Fibroblast of pulmonary artery (primary cell): ENCODE measurements around the gene ZMAT5.

Source experiments
- DNase-seq: peaks from one replicate; pipeline ENCODE4 v3.0.0-alpha.2; 2010; ENCODE audit warnings: low read depth
- H3K4me3 ChIP-seq: replicated peaks from 2 replicates; pipeline ENCODE4 v1.5.1; 2011; ENCODE audit warnings: low read depth, mild to moderate bottlenecking, control low read depth, low read length, moderate library complexity
- TF ChIP-seq, protein P1 (sequence below): IDR thresholded peaks from 2 replicates; pipeline ENCODE4 v1.5.1; 2011; ENCODE audit warnings: mild to moderate bottlenecking, control low read depth, low read length, inconsistent platforms; ENCODE audit errors: missing control alignments

Gene ZMAT5

DNA sequence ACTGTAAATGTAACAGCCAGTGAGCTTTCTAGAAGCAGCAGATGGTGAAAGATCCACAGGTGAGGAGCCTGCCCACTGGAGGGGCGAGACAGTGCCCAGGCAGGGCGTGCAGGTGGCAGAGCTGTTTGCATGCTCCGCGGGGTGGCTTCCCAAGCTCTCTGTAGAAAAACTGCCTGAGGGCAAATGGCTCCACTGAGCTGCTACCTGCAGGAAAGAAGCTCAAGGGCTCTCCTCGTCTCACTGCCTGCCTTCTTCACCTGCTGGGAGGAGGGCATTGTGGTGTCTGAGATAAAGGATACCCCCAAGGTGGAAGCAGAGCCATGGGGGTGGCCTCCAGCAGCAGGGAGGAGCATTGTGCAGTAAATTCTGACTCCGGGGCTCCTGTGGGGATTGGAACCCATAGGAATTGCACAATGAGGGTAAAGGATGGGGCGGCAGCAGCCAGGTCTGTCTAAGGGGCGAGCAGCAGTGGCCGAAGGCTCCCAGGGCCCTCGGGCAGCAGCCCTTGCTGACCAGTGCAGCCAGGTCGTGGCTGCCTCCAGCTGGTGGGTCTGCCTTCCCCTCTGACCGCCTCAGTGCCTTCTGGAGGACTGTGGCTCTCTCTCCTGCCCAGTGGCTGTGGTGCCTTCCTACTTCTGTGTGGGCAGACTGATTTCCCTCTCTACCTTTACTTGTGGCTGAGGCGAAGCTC is 75.0 kb downstream of the ZMAT5 start:
- no peak for DNase-seq
- TF ChIP-seq, protein P1, sequence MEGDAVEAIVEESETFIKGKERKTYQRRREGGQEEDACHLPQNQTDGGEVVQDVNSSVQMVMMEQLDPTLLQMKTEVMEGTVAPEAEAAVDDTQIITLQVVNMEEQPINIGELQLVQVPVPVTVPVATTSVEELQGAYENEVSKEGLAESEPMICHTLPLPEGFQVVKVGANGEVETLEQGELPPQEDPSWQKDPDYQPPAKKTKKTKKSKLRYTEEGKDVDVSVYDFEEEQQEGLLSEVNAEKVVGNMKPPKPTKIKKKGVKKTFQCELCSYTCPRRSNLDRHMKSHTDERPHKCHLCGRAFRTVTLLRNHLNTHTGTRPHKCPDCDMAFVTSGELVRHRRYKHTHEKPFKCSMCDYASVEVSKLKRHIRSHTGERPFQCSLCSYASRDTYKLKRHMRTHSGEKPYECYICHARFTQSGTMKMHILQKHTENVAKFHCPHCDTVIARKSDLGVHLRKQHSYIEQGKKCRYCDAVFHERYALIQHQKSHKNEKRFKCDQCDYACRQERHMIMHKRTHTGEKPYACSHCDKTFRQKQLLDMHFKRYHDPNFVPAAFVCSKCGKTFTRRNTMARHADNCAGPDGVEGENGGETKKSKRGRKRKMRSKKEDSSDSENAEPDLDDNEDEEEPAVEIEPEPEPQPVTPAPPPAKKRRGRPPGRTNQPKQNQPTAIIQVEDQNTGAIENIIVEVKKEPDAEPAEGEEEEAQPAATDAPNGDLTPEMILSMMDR = no peak
- H3K4me3 ChIP-seq = no peak overlapping the region

DNA sequence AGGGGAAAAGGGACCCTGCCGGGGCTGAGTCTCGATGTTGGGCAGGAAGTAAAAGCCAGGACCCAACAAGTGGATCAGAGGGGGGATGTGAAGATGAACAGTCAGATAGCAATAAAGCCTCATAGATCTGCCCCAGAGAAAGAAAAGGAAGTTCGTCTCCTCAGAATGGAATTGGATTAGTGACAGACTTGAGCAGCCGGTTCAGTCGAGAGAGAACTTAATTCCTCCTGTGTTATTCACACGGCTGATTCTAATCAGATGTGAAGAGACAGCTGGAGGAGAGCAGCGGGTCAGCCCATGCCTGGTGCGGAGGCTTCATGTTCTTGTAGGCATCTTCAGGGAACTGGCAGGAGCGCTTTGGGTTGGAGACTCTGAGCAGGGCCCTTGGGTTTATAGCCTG is 76.3 kb downstream of the ZMAT5 start:
- TF ChIP-seq, protein P1 = no peak
- no peak overlapping the region for H3K4me3 ChIP-seq
- no peak for DNase-seq

DNA sequence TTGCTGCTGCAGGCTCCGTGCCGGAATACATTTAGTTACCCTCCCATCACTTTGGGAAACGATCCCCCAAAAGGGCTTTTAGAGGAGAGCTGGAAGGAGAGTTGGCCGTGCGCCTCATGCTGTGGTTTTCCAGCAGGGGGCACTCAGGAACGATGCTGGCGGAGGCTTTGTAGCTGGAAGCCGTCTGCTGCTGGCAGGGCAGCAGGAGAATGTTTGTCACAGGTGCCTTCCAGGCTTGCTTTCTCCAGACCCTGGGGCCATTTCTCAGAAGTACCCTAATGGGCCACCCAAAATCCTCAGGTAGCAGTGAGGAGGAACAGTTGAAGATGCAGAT is 77.0 kb downstream of the ZMAT5 start:
- TF ChIP-seq, protein P1 = peak; percentile 92
- DNase-seq = peak; percentile 63
- no peak overlapping the region for H3K4me3 ChIP-seq

DNA sequence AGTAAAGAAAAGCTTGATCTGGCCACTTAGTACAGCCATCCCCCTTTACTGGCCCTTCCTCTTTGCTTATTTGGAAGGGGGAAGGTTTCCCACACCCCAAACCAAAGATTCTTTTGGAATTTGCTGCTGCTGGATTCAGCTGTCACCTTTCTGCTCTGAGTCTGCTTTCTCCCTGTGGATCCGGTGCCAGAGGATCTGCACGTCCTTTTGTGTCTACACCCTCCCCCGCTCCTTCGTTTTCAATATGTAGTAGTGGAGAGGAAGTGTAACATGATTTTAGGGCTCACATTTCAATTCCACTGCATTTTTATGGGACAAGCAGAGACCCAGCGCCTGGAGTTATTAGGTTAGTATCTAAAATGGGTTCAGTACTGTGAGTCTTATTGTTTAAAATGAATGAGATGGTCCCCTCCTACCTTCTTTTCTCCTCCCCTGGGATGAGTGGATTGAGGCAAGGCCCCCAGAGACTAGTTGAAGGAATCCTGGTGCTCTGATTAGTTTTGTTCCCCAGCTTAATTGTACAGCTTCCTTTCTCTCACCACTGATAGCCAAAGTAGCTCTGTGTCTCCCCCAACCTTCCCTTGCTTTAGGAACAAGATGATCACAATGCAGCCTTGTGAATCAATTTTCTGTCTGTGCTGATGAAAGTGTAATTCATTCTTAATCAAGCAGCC is 77.5 kb downstream of the ZMAT5 start:
- DNase-seq = no peak

DNA sequence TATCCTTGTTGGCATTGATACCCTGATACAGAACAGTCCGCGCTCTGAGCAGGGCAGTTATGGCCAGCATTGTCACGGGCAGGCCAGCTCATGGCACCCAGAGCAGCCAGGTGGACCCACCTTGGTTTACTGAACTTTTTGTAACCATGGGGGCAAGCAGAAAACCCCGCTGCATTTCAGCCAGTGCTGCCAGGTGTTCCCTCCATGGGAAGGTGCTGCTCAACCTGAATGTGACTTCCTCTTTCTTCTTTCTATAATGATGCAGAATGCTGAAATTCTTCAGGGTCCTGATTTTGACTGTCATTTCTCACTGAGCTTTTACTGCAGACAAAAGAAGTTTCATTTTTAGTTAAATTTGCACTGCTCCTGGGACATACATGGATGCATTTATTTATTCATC is 82.6 kb downstream of the ZMAT5 start:
- TF ChIP-seq, protein P1 = no peak
- no peak for DNase-seq
- no peak overlapping the region for H3K4me3 ChIP-seq

More for the DNA sequence above, 77.5 kb downstream of the ZMAT5 start:
- no peak overlapping the region for H3K4me3 ChIP-seq
- TF ChIP-seq, protein P1 = no peak

DNA sequence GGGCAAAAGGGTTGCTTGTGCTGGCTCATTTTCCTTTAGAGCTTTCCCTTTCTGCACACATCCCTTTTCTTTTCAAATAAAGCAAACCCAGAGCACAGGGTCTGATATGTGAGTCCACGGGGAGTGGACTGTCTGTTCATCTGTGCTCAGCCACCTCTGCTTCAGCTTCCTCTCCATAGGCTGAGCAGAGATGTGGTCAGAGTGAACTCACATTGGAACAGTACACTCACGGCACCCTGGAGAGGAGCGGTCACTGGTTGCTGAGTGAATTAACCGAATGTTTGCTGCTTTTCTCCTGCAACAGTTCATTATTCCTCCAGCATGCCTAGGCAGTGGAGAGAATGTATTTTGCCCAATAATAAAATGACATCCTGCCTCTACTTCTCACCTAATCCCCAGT is 83.3 kb downstream of the ZMAT5 start:
- H3K4me3 ChIP-seq = no peak overlapping the region
- TF ChIP-seq, protein P1 = no peak
- no peak for DNase-seq
